Measurements from ENCODE around the gene NDUFS8. TPM values are rescaled to one million over a fixed set of nuclear protein-coding genes. Genes with fewer than 3 reads are reported as not detected.

The NDUFS8 gene
- total and polyA plus RNA-seq, 4 donors = 61.2 to 148 (median 106) TPM

GRCh38 chr11:68071281-68072048 lies 41.0 kb downstream of the NDUFS8 start:
- 88% methylated on average over 3 of the region's 3 CpGs for WGBS
- H3K36me3 ChIP-seq (ENCODE audit: control insufficient read depth in 4 of 4, insufficient read depth in 3 of 4, low read depth in 1 of 4, low read length in 3 of 4) = peaks cover 7 to 46% (median 22%) of the 10 kb centered on the region in 4 donors
- DNase-seq (ENCODE audit: low spot score) = no peak

GRCh38 chr11:68074584-68075352 lies 44.3 kb downstream of the NDUFS8 start:
- TF ChIP-seq RAD21 (IDR thresholded peaks at IDR 0.05) (peak in 1 of 2 donors; percentile 25), FOXA2 (IDR thresholded peaks at IDR 0.05) (no peak), RXRA (IDR thresholded peaks at IDR 0.05) (peak in 1 of 2 donors; percentile 24)
- Histone ChIP-seq H3K9ac (ENCODE audit: low read depth in 1 of 2, low read length in 2 of 2) (no peak overlapping the region), H3K9me3 (ENCODE audit: control insufficient read depth in 4 of 4, low read length in 3 of 4) (no peaks in the 10 kb centered on the region), H3K36me3 (ENCODE audit: control insufficient read depth in 4 of 4, insufficient read depth in 3 of 4, low read depth in 1 of 4, low read length in 3 of 4) (peaks cover 5 to 18% (median 9%) of the 10 kb centered on the region in 4 donors), H3K4me3 (ENCODE audit: low read depth in 1 of 3, low read length in 3 of 3) (no peak overlapping the region), H3K4me1 (ENCODE audit: control insufficient read depth in 4 of 4, insufficient read depth in 4 of 4, low read length in 3 of 4) (peaks cover 2 to 25% (median 15%) of the 10 kb centered on the region in 4 donors), H3K27ac (ENCODE audit: low read depth in 1 of 2, low read length in 2 of 2) (no peak overlapping the region), H3K27me3 (ENCODE audit: control insufficient read depth in 4 of 4, insufficient read depth in 4 of 4, low read length in 3 of 4) (no peaks in the 10 kb centered on the region)
- WGBS = 50% methylated on average over 10 of the region's 10 CpGs
- DNase-seq (ENCODE audit: low spot score) = no peak

More at GRCh38 chr11:68071281-68072048, 41.0 kb downstream of the NDUFS8 start:
- no peak overlapping the region for H3K9ac ChIP-seq (ENCODE audit: low read depth in 1 of 2, low read length in 2 of 2)
- H3K4me1 ChIP-seq (ENCODE audit: control insufficient read depth in 4 of 4, insufficient read depth in 4 of 4, low read length in 3 of 4) = peaks cover 2 to 12% (median 9%) of the 10 kb centered on the region in 4 donors
- no peak overlapping the region for H3K4me3 ChIP-seq (ENCODE audit: low read depth in 1 of 3, low read length in 3 of 3)
- TF ChIP-seq NR2F2 (IDR thresholded peaks at IDR 0.05) (no peak), ZBTB33 (IDR thresholded peaks at IDR 0.05) (no peak), HNF4G (IDR thresholded peaks at IDR 0.05) (no peak), YY1 (IDR thresholded peaks at IDR 0.05) (no peak), SP1 (IDR thresholded peaks at IDR 0.05) (no peak), FOXA1 (IDR thresholded peaks at IDR 0.05) (no peak), RAD21 (IDR thresholded peaks at IDR 0.05) (no peak), TAF1 (conservative IDR thresholded peaks at IDR 0.05) (no peak), FOXA2 (IDR thresholded peaks at IDR 0.05) (no peak), EGR1 (IDR thresholded peaks at IDR 0.05; ENCODE audit: low read depth in 2 of 2) (no peak), RXRA (IDR thresholded peaks at IDR 0.05) (no peak)
- no peaks in the 10 kb centered on the region for H3K27me3 ChIP-seq (ENCODE audit: control insufficient read depth in 4 of 4, insufficient read depth in 4 of 4, low read length in 3 of 4)
- no peaks in the 10 kb centered on the region for H3K9me3 ChIP-seq (ENCODE audit: control insufficient read depth in 4 of 4, low read length in 3 of 4)
- H3K27ac ChIP-seq (ENCODE audit: low read depth in 1 of 2, low read length in 2 of 2) = no peak overlapping the region

- Histone ChIP-seq H3K9me3 (ENCODE audit: control insufficient read depth in 4 of 4, low read length in 3 of 4) (no peaks in the 10 kb centered on the region), H3K27ac (ENCODE audit: low read depth in 1 of 2, low read length in 2 of 2) (no peak overlapping the region), H3K4me1 (ENCODE audit: control insufficient read depth in 4 of 4, insufficient read depth in 4 of 4, low read length in 3 of 4) (peaks cover 2 to 27% (median 16%) of the 10 kb centered on the region in 4 donors), H3K27me3 (ENCODE audit: control insufficient read depth in 4 of 4, insufficient read depth in 4 of 4, low read length in 3 of 4) (no peaks in the 10 kb centered on the region), H3K36me3 (ENCODE audit: control insufficient read depth in 4 of 4, insufficient read depth in 3 of 4, low read depth in 1 of 4, low read length in 3 of 4) (peaks cover 5 to 7% (median 6%) of the 10 kb centered on the region in 4 donors), H3K4me3 (ENCODE audit: low read depth in 1 of 3, low read length in 3 of 3) (no peak overlapping the region), H3K9ac (ENCODE audit: low read depth in 1 of 2, low read length in 2 of 2) (no peak overlapping the region)
- TF ChIP-seq SP1 (IDR thresholded peaks at IDR 0.05) (no peak), REST (IDR thresholded peaks at IDR 0.05) (no peak), NR2F2 (IDR thresholded peaks at IDR 0.05) (no peak), FOXA2 (IDR thresholded peaks at IDR 0.05) (peak; percentile 32), RXRA (IDR thresholded peaks at IDR 0.05) (no peak), RAD21 (IDR thresholded peaks at IDR 0.05) (peak; percentile 50 to 61)
- WGBS = 60% methylated on average over 11 of the region's 11 CpGs
- DNase-seq (ENCODE audit: low spot score) = no peak
Measured at GRCh38 chr11:68076371-68077042, 46.0 kb downstream of the NDUFS8 start.

Data from liver (tissue), 9 donors.